Kidney glomerular epithelial cell (primary cell): Measurements from ENCODE around the gene RCBTB2.

Source experiments
- DNase-seq: peaks from one replicate; lab custom pipeline; 2025; lab: John Stamatoyannopoulos, UW

RCBTB2 gene

DNA sequence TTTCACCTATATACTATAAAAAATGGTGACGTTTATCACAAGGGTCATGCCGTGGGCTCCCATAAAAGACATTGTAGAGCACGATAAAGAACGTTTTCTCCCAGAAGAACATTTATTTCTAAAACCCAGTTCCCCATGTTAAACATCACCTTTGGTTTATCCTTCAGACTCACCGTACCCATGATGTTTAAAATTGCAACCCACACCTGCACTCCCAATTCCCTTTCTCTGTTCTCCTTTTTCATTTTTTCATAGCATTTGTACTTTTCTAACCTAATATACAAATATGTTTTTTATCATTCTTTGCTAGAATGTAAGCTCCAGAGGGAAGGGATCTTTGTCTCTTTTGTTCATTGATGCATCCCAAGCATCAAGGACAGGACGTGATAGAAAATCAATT is 2.0 kb downstream of the RCBTB2 start:
- DNase-seq: no peak

DNA sequence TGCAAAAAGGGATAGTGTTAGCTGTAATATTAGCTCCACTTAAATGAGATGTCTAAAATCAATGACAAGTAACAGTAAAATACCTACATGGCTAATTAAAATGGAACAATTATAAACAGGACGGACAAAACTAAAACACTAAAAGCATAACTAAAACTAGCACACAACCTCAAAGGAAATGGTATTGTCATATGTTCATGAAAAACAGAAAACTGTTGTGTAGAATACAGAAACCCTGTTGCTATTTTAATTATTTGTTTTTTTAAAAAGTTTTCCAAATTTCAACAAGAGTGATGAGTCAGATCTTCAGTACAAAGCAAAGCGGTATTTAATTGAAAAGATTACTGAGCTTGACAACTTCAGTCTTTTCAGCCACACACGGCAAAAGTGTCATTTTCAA is 4.2 kb downstream of the RCBTB2 start:
- no peak for DNase-seq

DNA sequence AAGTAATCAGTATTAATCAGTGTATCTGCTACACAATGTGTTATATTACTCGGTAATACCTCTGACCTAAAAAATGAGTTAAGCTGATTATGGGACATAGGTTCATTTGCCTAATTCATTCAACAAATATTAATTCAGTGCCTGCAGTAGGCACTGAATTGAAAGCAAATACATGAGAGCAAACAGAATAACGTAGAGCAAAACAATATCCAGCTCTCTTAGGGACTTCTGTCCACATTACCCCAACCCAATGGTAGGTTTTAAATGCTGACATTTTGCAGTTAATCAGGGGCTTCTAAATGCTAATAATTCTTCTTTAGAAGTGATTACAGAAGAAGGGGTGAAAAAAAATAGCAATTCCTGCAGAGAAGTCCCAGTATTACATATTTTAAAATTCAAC is 4.9 kb downstream of the RCBTB2 start:
- DNase-seq: no peak

DNA sequence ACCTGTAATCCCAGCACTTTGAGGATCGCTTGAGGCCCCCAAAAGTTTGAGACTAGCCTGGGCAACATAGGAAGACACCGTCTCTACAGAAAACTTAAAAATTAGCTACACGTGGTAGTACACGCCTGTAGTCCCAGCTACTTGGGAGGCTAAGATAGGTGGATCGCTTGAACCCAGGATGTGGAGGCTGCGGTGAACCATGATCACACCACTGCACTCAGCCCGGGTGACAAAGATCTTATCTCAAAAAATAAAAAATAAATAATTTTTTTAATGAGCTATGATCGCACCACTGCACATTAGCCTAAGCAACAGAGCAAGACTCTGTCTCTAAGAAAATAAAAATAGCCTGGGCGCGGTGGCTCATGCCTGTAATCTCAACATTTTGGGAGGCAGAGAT is 6.6 kb downstream of the RCBTB2 start:
- DNase-seq: no peak

DNA sequence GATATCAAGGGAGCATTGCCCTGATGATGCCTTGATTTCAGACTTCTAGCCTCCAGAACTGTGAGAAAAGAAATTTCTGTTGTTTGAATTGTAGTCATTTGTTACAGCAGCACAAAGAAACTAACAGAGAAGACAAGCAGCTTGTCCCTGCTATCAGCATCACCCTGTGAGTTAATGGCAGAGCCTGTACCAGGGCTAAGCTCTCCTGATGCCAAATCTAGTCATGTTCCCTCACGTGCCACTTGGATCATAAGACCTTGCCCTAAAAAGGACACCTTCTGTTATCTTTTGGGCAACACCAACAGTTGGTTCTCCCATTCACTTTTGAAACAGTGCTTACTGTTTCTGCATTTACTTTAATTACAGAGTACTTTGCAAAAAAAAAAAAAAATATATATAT is 14.8 kb downstream of the RCBTB2 start:
- no peak for DNase-seq

DNA sequence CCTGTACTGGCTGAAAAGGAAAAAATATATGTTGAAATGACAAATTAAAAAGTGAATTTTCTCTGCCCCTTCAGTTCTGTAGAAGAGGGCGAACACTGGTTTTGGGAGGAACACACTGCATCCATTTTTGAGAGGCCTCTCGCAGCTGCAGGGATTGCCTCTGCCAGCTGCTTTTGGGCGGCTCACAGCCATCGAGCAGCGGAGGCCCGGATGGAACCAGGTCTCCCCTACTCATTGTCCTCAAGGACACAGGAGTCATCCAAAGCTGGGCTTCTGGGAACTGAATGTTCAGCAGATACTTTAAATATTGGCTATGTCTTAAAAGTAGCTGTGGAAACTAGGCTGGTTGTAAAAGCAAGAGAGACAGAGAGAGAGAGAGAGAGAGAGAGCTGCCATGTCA is 17.1 kb downstream of the RCBTB2 start:
- no peak for DNase-seq

- DNase-seq: no peak
Measured at GRCh38 chr13:48514793-48515192, 18.1 kb downstream of the RCBTB2 start.

GRCh38 chr13:48511621-48512230 is 21.2 kb downstream of the RCBTB2 start:
- DNase-seq: no peak

DNA sequence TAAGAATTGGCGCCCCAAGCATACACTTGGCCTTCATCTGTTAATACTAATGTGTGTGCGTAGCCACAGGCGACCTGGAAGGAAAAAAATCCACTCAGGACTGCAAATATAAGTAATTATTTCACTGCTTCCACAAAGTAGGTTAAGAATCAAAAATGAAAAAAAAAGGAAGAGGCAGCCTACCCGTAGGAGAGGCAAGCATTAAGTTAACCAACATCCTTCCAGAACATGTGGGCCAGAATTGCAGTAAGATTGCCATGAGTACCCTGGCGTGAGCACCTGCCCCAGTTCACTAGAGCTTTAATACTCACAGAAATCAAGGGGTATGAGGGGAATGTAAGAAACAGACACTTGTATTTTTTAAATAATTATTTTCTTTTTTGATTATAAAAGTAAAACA is 22.2 kb downstream of the RCBTB2 start:
- DNase-seq: no peak

- no peak for DNase-seq
Measured at GRCh38 chr13:48508011-48508410, 24.9 kb downstream of the RCBTB2 start.

GRCh38 chr13:48507021-48507420 is 25.9 kb downstream of the RCBTB2 start:
- no peak for DNase-seq

- no peak for DNase-seq
Measured at GRCh38 chr13:48506092-48506701, 26.7 kb downstream of the RCBTB2 start.

DNA sequence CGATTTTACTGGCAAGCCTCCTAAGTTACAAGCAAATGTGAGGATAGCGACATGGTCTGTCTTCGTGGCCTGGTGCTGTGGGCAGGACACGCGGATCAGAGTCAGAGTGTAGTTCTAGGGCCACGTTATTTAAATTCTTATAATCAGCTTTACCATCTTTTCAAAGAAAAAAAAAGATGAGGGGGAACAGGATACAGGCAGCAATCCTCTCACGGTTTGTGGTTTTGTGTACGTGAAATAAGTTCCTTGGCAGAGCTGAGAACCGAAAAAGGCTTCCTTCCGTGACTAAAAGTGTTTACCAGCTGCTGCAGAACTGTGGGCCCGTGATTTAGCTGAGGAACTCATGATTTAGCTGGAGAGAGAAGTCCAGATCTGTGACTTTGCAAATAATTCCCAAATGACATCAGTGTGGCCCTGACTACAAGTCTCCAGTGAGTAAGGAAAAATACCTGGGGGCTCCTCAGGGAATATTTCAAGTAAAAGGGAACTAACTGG is 27.2 kb downstream of the RCBTB2 start:
- no peak for DNase-seq

DNA sequence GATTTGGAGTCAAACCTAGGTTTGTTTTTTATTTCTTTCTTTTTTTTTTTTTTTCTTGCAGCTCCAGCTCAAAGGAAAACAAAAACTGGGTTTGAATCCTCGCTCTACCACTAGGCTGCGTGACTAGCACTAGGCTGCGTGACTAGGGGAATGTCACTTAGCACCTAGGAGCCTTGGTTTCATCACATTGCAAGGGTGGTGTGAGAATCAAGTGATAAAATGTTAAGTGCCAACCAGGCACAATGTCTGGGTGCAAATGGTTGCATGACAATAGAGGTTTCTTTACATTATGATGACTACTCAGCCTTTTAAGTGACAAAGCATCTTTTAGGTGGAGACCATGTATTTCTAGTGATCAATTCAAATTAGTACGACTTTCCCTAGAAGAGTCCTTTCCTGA is 27.9 kb downstream of the RCBTB2 start:
- DNase-seq: no peak

DNA sequence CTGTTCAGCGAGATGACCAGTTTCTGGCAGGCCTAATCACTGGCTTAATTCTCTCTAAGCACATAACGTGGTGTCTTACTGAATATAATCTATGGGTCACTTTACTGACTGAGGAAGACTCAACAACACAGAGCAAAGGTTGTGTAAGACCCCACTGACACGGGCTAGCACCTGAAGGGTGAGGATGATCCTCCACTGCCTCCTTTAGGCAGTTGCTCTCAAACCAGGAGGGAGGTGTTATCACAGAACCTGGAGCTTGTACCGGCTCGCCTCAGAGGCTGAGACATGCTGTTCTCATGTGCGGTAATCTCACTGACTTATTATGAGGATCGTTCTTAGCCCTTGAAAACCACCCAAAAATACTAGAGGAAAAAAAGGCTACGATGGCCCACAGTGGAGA is 28.3 kb downstream of the RCBTB2 start:
- DNase-seq: no peak

DNA sequence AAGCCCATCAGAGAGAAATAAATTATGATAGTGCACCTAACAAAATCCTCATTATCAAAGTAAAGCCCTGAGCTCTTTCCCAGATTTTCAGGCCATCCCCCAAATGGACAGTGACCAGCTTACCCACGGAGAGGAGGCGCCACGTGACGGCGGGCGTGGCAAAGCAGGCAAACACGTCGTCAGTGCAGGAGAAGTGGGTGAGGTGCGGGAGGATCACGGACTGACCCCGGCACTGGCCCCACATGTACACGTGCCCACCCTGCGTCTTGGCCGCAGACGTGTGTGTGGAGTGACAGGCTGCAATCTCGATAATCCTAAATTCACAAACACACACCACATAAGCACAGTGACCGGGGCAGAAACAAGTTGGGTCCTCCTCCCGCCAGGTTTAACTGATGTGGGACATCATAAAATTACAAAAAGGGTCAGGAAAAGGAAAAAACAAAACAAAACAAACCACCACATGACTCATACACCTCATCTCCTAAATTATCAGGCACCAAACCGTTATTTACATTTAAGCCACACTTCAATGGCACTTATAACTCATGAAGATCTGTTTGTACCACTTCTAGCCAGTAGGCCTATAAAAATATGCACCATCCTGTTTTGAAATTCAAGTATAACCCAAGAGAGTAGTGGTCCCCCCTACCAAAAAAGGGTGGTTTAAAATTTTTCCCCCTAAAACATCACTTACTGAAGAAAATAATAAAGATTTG is 30.1 kb downstream of the RCBTB2 start:
- no peak for DNase-seq

- no peak for DNase-seq
Measured at GRCh38 chr13:48501705-48502104, 31.2 kb downstream of the RCBTB2 start.

- no peak for DNase-seq
Measured at GRCh38 chr13:48500652-48501197, 32.2 kb downstream of the RCBTB2 start.

DNA sequence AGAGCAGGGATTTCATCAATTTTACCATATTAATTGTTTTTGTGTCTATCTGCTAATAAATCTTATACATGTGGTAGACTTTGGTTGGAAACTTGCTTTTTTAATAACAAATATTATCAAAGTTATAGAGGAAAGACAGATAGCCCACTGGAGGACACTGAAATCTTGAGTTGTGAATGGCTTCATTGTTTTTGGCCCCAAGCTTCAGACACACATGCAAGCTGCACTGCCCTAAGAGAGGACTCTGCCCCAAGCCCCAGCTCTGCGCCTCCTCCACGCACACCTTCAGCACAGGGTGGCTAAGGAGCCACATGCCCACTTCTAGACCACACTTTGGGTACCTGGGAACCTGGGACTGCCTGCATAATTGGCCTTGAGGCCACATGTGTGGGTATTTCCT is 35.2 kb downstream of the RCBTB2 start:
- no peak for DNase-seq

- DNase-seq: no peak
Measured at GRCh38 chr13:48496271-48497161, 36.4 kb downstream of the RCBTB2 start.

DNA sequence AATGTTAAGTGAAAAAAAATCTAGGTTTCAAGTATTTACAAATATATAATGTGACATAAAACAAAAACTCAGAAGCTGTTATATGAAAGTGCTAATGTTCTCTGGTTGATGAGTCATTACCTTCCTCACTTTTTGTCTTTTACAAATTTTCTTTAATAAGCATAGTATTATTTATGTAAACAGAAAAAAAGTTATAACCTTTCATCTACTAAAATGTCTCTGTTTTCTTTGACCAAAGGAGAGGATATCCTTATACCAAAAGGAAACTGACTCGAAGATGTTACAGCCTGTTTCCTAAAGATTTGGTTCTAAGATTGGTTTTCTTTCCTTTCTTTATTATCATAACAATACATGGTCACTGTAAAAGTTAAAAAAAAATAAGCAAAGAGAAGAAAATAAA is 38.0 kb downstream of the RCBTB2 start:
- no peak for DNase-seq

- DNase-seq: no peak
Measured at GRCh38 chr13:48493851-48494250, 39.0 kb downstream of the RCBTB2 start.
